Stomach (tissue), 4 donors: Measurements from ENCODE around the gene ARFGAP3.

Source experiments
- POLR2A ChIP-seq, 4 donors: fragments of 450-650 bp; IDR thresholded peaks; one replicate each; pipeline ENCODE4 v1.6.1; 2016; ENCODE audit warnings: antibody characterized with exemption in 4 of 4, control low read depth in 2 of 4, mild to moderate bottlenecking in 1 of 4, moderate library complexity in 1 of 4
- POLR2AphosphoS5 ChIP-seq, 3 donors: sonication (generic); formaldehyde crosslinking; IDR thresholded peaks; one replicate each; pipeline ENCODE4 v1.6.1; 2016; ENCODE audit warnings: antibody characterized with exemption in 3 of 3

DNA sequence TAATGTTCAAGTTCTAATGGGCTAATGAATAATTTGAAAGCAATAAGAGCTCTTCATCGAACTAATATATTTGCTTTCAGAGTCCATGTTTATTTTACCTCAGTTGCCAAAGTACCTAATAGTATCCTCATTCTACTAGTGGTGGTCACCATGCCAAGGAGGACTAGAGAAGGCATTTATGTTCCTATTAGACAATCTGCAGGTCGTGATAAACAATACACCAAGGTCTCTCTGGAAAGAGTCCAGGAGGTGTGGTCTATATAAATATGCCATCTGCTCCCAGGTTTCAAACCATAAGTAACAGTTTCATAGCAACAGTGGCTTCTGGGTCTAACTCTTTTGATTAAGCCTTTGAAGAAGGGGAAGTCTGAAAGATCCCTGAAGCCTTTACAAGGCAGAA lies 42.9 kb downstream of the ARFGAP3 start:
- TF ChIP-seq POLR2AphosphoS5 (IDR thresholded peaks at IDR 0.05) (no peak), POLR2A (IDR thresholded peaks at IDR 0.05) (no peak)
